ENCODE measurements around the gene SIGMAR1. TPM values are rescaled to one million over a fixed set of nuclear protein-coding genes. Genes with fewer than 3 reads are reported as not detected.

SIGMAR1 gene
- 10 to 100 TPM; 34.1 to 55.2 (median 51.3) TPM for total RNA-seq

GRCh38 chr9:34637356-34638137 is at the start of gene SIGMAR1:
Gene SIGMAR1 (minus strand): TSS chr9:34637787. CDS start chr9:34637697, 90 bp downstream.
- Histone ChIP-seq H3K36me3 (no peaks in the 10 kb centered on the region), H3K27ac (peak within 1 kb of the TSS; percentile 81 to 82), H3K27me3 (no peaks in the 10 kb centered on the region), H3K4me1 (no peaks in the 10 kb centered on the region), H3K9me3 (no peaks in the 10 kb centered on the region), H3K4me3 (peak within 1 kb of the TSS; percentile 63 to 79)
- intact Hi-C loops (cut with DNase I; ENCODE audit: low total_unique reads): no loop called here
- TF ChIP-seq POLR2A (IDR thresholded peaks at IDR 0.05): peak; percentile 62 to 89
- peak in 2 of 4 experiments; percentile 5 to 16 for TF ChIP-seq CTCF (IDR thresholded peaks at IDR 0.05)
- DNase-seq: peak; percentile 92 to 93

GRCh38 chr9:34686732-34687131 is 49.1 kb upstream of the SIGMAR1 start:
- no peak for DNase-seq
- TF ChIP-seq POLR2A (IDR thresholded peaks at IDR 0.05) (no peak), CTCF (IDR thresholded peaks at IDR 0.05) (no peak)
- no peaks in the 10 kb centered on the region for H3K36me3 ChIP-seq
- peaks cover 0 to 3% of the 10 kb centered on the region in 2 donors for H3K4me1 ChIP-seq
- no peaks in the 10 kb centered on the region for H3K9me3 ChIP-seq
- no peaks in the 10 kb centered on the region for H3K27me3 ChIP-seq
- H3K4me3 ChIP-seq: no peak overlapping the region
- no peak overlapping the region for H3K27ac ChIP-seq
- intact Hi-C loops (cut with DNase I; ENCODE audit: low total_unique reads): no loop called here

DNA sequence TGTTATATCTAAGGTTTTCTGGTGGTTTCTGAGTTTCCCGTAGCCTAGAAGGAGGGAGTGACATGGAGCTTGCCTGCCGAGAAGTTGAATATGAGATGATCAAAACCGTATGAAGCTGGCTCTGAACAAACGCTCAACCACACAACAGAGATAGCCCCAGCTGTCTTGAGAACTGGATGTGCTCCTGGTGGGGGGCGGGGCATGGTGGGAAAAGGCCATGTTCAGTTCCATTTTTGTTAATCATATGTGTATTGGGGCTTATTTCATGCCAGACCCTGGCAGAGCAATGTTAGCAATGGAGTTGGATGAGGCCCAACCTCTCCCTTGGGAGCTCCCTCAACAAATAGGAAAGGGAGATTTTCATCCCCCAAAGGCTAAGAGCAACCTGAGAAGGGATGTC is 48.6 kb upstream of the SIGMAR1 start:
- H3K27me3 ChIP-seq: no peaks in the 10 kb centered on the region
- intact Hi-C loops (cut with DNase I; ENCODE audit: low total_unique reads): no loop called here
- TF ChIP-seq CTCF (IDR thresholded peaks at IDR 0.05) (no peak), POLR2A (IDR thresholded peaks at IDR 0.05) (no peak)
- peaks cover 0 to 3% of the 10 kb centered on the region in 2 donors for H3K4me1 ChIP-seq
- H3K36me3 ChIP-seq: no peaks in the 10 kb centered on the region
- H3K4me3 ChIP-seq: no peak overlapping the region
- no peaks in the 10 kb centered on the region for H3K9me3 ChIP-seq
- H3K27ac ChIP-seq: no peak overlapping the region
- no peak for DNase-seq

GRCh38 chr9:34685591-34685990 is 48.0 kb upstream of the SIGMAR1 start:
- no peak overlapping the region for H3K27ac ChIP-seq
- intact Hi-C loops (cut with DNase I; ENCODE audit: low total_unique reads): no loop called here

More at GRCh38 chr9:34685591-34685990, 48.0 kb upstream of the SIGMAR1 start:
- H3K36me3 ChIP-seq: no peaks in the 10 kb centered on the region
- TF ChIP-seq POLR2A (IDR thresholded peaks at IDR 0.05) (no peak), CTCF (IDR thresholded peaks at IDR 0.05) (no peak)
- peaks cover 0 to 3% of the 10 kb centered on the region in 2 donors for H3K4me1 ChIP-seq
- H3K27me3 ChIP-seq: no peaks in the 10 kb centered on the region
- no peak overlapping the region for H3K4me3 ChIP-seq
- DNase-seq: no peak
- H3K9me3 ChIP-seq: no peaks in the 10 kb centered on the region

Measured in uterus (tissue), 4 donors.